H1 (cell line): ENCODE measurements around the gene KIAA0319L. TPM values are rescaled to one million over a fixed set of nuclear protein-coding genes. Genes with fewer than 3 reads are reported as not detected.

Source experiments
- CTCF ChIA-PET: fragments of 300-600 bp; sonication (Branson Sonifier 250); formaldehyde crosslinking; loops from one replicate; lab custom pipeline; 2021; ENCODE audit not compliant: partially characterized antibody; lab: Charles Lee
- POLR2A ChIA-PET: fragments of 300-600 bp; sonication (Branson Sonifier 250); formaldehyde crosslinking; loops from one replicate; lab custom pipeline; 2021; ENCODE audit warnings: inconsistent platforms; ENCODE audit not compliant: partially characterized antibody; lab: Charles Lee
- DNase-seq, 2 experiments: peaks; one replicate each; pipeline versions ENCODE4 v3.0.0 to v3.0.0-alpha.2; 2010 to 2022; ENCODE audit warnings: low spot score in 2 of 2, low read depth in 1 of 2, mixed read lengths in 1 of 2
- FAIRE-seq: peaks from 2 replicates; lab custom pipeline; 2011; peaks lifted over from hg19 to GRCh38; lab: Jason Lieb, UNC
- H2AFZ ChIP-seq: 2 replicates; pipeline ENCODE4 v1.8.1; 2012; ENCODE audit warnings: low read length, inconsistent platforms
- H2AK5ac ChIP-seq: 2 replicates; pipeline ENCODE4 v1.6.1; 2013; ENCODE audit warnings: low read depth, low read length
- H2BK120ac ChIP-seq: replicated peaks from 2 replicates; pipeline ENCODE3; 2013; ENCODE audit warnings: low read depth, low read length, inconsistent platforms
- H2BK12ac ChIP-seq: 2 replicates; pipeline ENCODE4 v1.6.1; 2013; ENCODE audit warnings: low read depth, low read length
- H2BK15ac ChIP-seq: 2 replicates; pipeline ENCODE4 v1.6.1; 2013; ENCODE audit warnings: low read length
- H2BK20ac ChIP-seq: 2 replicates; pipeline ENCODE4 v1.6.1; 2013; ENCODE audit warnings: low read length
- H2BK5ac ChIP-seq: 2 replicates; pipeline ENCODE4 v1.6.1; 2013; ENCODE audit warnings: low read depth, low read length
- H3K14ac ChIP-seq: 2 replicates; pipeline ENCODE4 v1.6.1; 2013; ENCODE audit warnings: inconsistent platforms; ENCODE audit not compliant: insufficient read length
- H3K18ac ChIP-seq: 2 replicates; pipeline ENCODE4 v1.6.1; 2013; ENCODE audit warnings: low read length; ENCODE audit errors: extremely low read depth
- H3K23ac ChIP-seq: 2 replicates; pipeline ENCODE4 v1.6.1; 2013; ENCODE audit warnings: inconsistent platforms; ENCODE audit not compliant: insufficient read length
- H3K23me2 ChIP-seq: 2 replicates; pipeline ENCODE4 v1.6.1; 2013; ENCODE audit warnings: low read depth, low read length
- H3K27ac ChIP-seq: 2 replicates; pipeline ENCODE4 v1.6.1; 2011; ENCODE audit warnings: low read depth, low read length, inconsistent platforms
- H3K27me3 ChIP-seq, 4 experiments: replicated peaks in 1 of 4; 1 replicate in 1 of 4; 2 replicates in 3 of 4; pipeline versions ENCODE4 v1.6.1 to v1.8.1; 2011 to 2013; ENCODE audit warnings: low read length in 3 of 4, mild to moderate bottlenecking in 3 of 4, inconsistent platforms in 2 of 4, mixed read lengths in 2 of 4, moderate library complexity in 1 of 4; ENCODE audit not compliant: control insufficient read depth in 3 of 4, insufficient read depth in 3 of 4; ENCODE audit errors: extremely low read depth in 1 of 4
- H3K36me3 ChIP-seq, 4 experiments: 2 replicates each; pipeline versions ENCODE4 v1.6.1 to v1.8.1; 2011 to 2013; ENCODE audit warnings: mild to moderate bottlenecking in 4 of 4, low read length in 3 of 4, moderate library complexity in 2 of 4, control low read depth in 1 of 4, inconsistent platforms in 1 of 4; ENCODE audit not compliant: insufficient read depth in 4 of 4, control insufficient read depth in 2 of 4
- H3K4ac ChIP-seq: replicated peaks from 2 replicates; pipeline ENCODE3; 2013; ENCODE audit warnings: low read length, low read depth, mixed read lengths, inconsistent platforms; ENCODE audit not compliant: insufficient read length
- H3K4me1 ChIP-seq, 4 experiments: replicated peaks in 1 of 4; 1 replicate in 1 of 4; 2 replicates in 3 of 4; pipeline versions ENCODE4 v1.6.1 to v1.8.1; 2011 to 2013; ENCODE audit warnings: low read length in 3 of 4, inconsistent platforms in 2 of 4, mixed read lengths in 1 of 4; ENCODE audit not compliant: insufficient read depth in 4 of 4, control insufficient read depth in 3 of 4
- H3K4me2 ChIP-seq, 2 experiments: 2 replicates each; pipeline versions ENCODE4 v1.6.1 to v1.8.1; 2011 to 2013; ENCODE audit warnings: low read depth in 2 of 2, low read length in 2 of 2, control low read depth in 1 of 2, inconsistent platforms in 1 of 2, mild to moderate bottlenecking in 1 of 2; ENCODE audit not compliant: insufficient read depth in 1 of 2
- H3K4me3 ChIP-seq, 4 experiments: fragments of 200-600, 300-600 bp in 1 of 4; sonication (generic), shearing (Covaris generic), sonication (Bioruptor Twin) in 1 of 4; 2 replicates each; pipeline versions ENCODE4 v1.5.1 to v1.8.1; 2011 to 2016; ENCODE audit warnings: low read length in 4 of 4, low read depth in 3 of 4, control low read depth in 2 of 4, inconsistent platforms in 2 of 4, mild to moderate bottlenecking in 2 of 4, mixed read lengths in 1 of 4, moderate library complexity in 1 of 4; ENCODE audit not compliant: insufficient read depth in 2 of 4; ENCODE audit errors: extremely low read depth in 1 of 4
- H3K56ac ChIP-seq: replicated peaks from 2 replicates; pipeline ENCODE3; 2013; ENCODE audit warnings: low read depth, mild to moderate bottlenecking, mixed read lengths, low read length, inconsistent platforms; ENCODE audit not compliant: insufficient read length
- H3K79me1 ChIP-seq: 2 replicates; pipeline ENCODE4 v1.6.1; 2013; ENCODE audit warnings: low read depth, low read length, control low read depth
- H3K79me2 ChIP-seq, 2 experiments: 2 replicates each; pipeline versions ENCODE4 v1.6.1 to v1.8.1; 2012 to 2013; ENCODE audit warnings: low read length in 2 of 2, mild to moderate bottlenecking in 2 of 2, inconsistent platforms in 1 of 2; ENCODE audit not compliant: insufficient read depth in 2 of 2, control insufficient read depth in 1 of 2
- H3K9ac ChIP-seq, 4 experiments: replicated peaks in 1 of 4; 1 replicate in 1 of 4; 2 replicates in 3 of 4; pipeline versions ENCODE4 v1.6.1 to v1.8.1; 2011 to 2013; ENCODE audit warnings: low read depth in 3 of 4, low read length in 3 of 4, control low read depth in 2 of 4, mild to moderate bottlenecking in 2 of 4, moderate library complexity in 2 of 4, inconsistent platforms in 1 of 4; ENCODE audit errors: extremely low read depth in 1 of 4
- H3K9me3 ChIP-seq, 2 experiments: 2 replicates each; pipeline versions ENCODE4 v1.6.1 to v1.8.1; 2012 to 2013; ENCODE audit warnings: mild to moderate bottlenecking in 2 of 2, moderate library complexity in 2 of 2, control low read depth in 1 of 2, inconsistent platforms in 1 of 2, low read depth in 1 of 2, low read length in 1 of 2, mixed read lengths in 1 of 2; ENCODE audit not compliant: insufficient read depth in 2 of 2
- H4K20me1 ChIP-seq, 2 experiments: replicated peaks in 1 of 2; 2 replicates each; pipeline versions ENCODE3 to v1.8.1; 2011 to 2013; ENCODE audit warnings: inconsistent platforms in 2 of 2, low read length in 2 of 2, mild to moderate bottlenecking in 1 of 2; ENCODE audit not compliant: insufficient read depth in 2 of 2, control insufficient read depth in 1 of 2
- H4K5ac ChIP-seq: 2 replicates; pipeline ENCODE4 v1.6.1; 2013; ENCODE audit warnings: low read length, low read depth, mixed read lengths, inconsistent platforms; ENCODE audit not compliant: insufficient read length
- H4K8ac ChIP-seq: 2 replicates; pipeline ENCODE4 v1.8.0; 2013; ENCODE audit warnings: mild to moderate bottlenecking, moderate library complexity, low read length, inconsistent platforms; ENCODE audit not compliant: insufficient read depth; ENCODE audit errors: extremely low read depth
- H4K91ac ChIP-seq: replicated peaks from 2 replicates; pipeline ENCODE3; 2013; ENCODE audit warnings: low read length, mixed read lengths, inconsistent platforms; ENCODE audit not compliant: insufficient read length
- BRCA1 ChIP-seq: IDR thresholded peaks from 2 replicates; pipeline ENCODE4 v1.6.1; 2012; ENCODE audit warnings: low read depth, low read length, improper control_type of control experiment
- CBX8 ChIP-seq: fragments of 300-800, 300-1000 bp; sonication (generic); IDR thresholded peaks from 2 replicates; pipeline ENCODE4 v1.7.1; 2016; ENCODE audit warnings: low read depth, low read length, borderline replicate concordance
- CEBPB ChIP-seq: IDR thresholded peaks from 2 replicates; pipeline ENCODE4 v1.6.1; 2012; ENCODE audit warnings: low read depth, low read length
- CHD1 ChIP-seq: IDR thresholded peaks from 2 replicates; pipeline ENCODE4 v1.6.1; 2012; ENCODE audit warnings: low read depth, low read length, improper control_type of control experiment
- EP300 ChIP-seq, 2 experiments: IDR thresholded peaks; 1 replicate in 1 of 2; 2 replicates in 1 of 2; pipeline ENCODE4 v1.6.1; 2011 to 2012; ENCODE audit warnings: low read depth in 2 of 2, low read length in 2 of 2, mild to moderate bottlenecking in 2 of 2, borderline replicate concordance in 1 of 2, inconsistent platforms in 1 of 2, moderate library complexity in 1 of 2
- EZH2 ChIP-seq: fragments of 200-600 bp; sonication (generic); IDR thresholded peaks from 2 replicates; pipeline ENCODE4 v1.7.1; 2012; ENCODE audit warnings: low read depth, mild to moderate bottlenecking, moderate library complexity, low read length, inconsistent platforms; ENCODE audit not compliant: severe bottlenecking
- KDM1A ChIP-seq: fragments of 200-600, 300-600 bp; sonication (generic); IDR thresholded peaks from 2 replicates; pipeline ENCODE4 v1.7.1; 2016; ENCODE audit warnings: mild to moderate bottlenecking, low read length, borderline replicate concordance
- NRF1 ChIP-seq: IDR thresholded peaks from 2 replicates; pipeline ENCODE4 v1.6.1; 2011; ENCODE audit warnings: mild to moderate bottlenecking, low read depth, low read length, improper control_type of control experiment
- POLR2AphosphoS5 ChIP-seq: IDR thresholded peaks from 2 replicates; pipeline ENCODE4 v1.6.1; 2011; ENCODE audit warnings: low read depth, low read length
- RAD21 ChIP-seq, 2 experiments: IDR thresholded peaks in 1 of 2; conservative IDR thresholded peaks in 1 of 2; 2 replicates each; pipeline ENCODE4 v1.6.1; 2011; ENCODE audit warnings: low read depth in 2 of 2, low read length in 2 of 2, improper control_type of control experiment in 1 of 2, inconsistent platforms in 1 of 2, mild to moderate bottlenecking in 1 of 2, moderate library complexity in 1 of 2
- SIRT6 ChIP-seq: IDR thresholded peaks from one replicate; pipeline ENCODE4 v1.7.1; 2012; ENCODE audit warnings: low read length, inconsistent platforms
- TAF7 ChIP-seq: optimal IDR thresholded peaks from 2 replicates; pipeline ENCODE3; 2011; ENCODE audit warnings: low read depth, mild to moderate bottlenecking, inconsistent platforms, low read length, moderate library complexity, borderline replicate concordance
- TBP ChIP-seq: IDR thresholded peaks from 2 replicates; pipeline ENCODE4 v1.6.1; 2011; ENCODE audit warnings: low read depth, low read length, improper control_type of control experiment
- WGBS, 2 experiments: shearing (Covaris generic) in 1 of 2; methylation state at CpG; one replicate each; pipeline versions ENCODE4 v1.1.6 to v1.1.7; 2013 to 2015; ENCODE audit warnings: low lambda C conversion rate in 2 of 2, mixed read lengths in 2 of 2, inconsistent platforms in 1 of 2, low coverage in 1 of 2, missing lambda C conversion rate in 1 of 2; ENCODE audit not compliant: insufficient replicate concordance in 2 of 2, insufficient coverage in 1 of 2, insufficient read length in 1 of 2; ENCODE audit errors: extremely low coverage in 1 of 2, missing lambda C conversion rate in 1 of 2; 5-methylcytosine and 5-hydroxymethylcytosine counted together
- polyA plus RNA-seq, 7 experiments: library from polyadenylated mRNA; depleted of rRNA in 3 of 7; stranded (reverse) in 5 of 7; unstranded in 2 of 7; fragments of >200 nt in 5 of 7; fragments of 200-250 nt in 2 of 7; gene quantifications; 1 replicate in 5 of 7; 2 replicates in 1 of 7; 4 replicates in 1 of 7; pipeline versions ENCODE4 v1.2.1 to v1.2.3, GENCODE V29; 2011 to 2013; ENCODE audit warnings: missing spikeins in 2 of 7, mixed read lengths in 2 of 7
- total RNA-seq: library from RNA; stranded (reverse); fragmentation: NEBNext Ultra II Directional; extraction: Animal tissue kit (Norgen Biotek cat#: 25700); gene quantifications from 2 replicates; pipeline ENCODE4 v1.2.1, GENCODE V29; 2021

Gene KIAA0319L
- total and polyA plus RNA-seq, 2 of the 8 experiments (the other 6 are each of a cell fraction or from before 2014, with no cell fraction given) = 40.1 to 55.7 TPM

- H3K56ac ChIP-seq = no peak overlapping the region
- H3K27me3 ChIP-seq = no peaks in the 10 kb centered on the region
- no peak overlapping the region for H4K8ac ChIP-seq
- H2AFZ ChIP-seq = no peak overlapping the region
- H4K20me1 ChIP-seq = peaks cover 0 to 4% of the 10 kb centered on the region in 2 experiments
- 92% methylated on average over 3 of the region's 3 CpGs; no CpG with 5 or more reads in 1 of the 2 experiments for WGBS, 2 experiments
- no peak overlapping the region for H3K4me2 ChIP-seq
- no peak overlapping the region for H2BK120ac ChIP-seq
- H3K23me2 ChIP-seq = no peaks in the 10 kb centered on the region
- no peak overlapping the region for H4K91ac ChIP-seq
- H2BK12ac ChIP-seq = no peak overlapping the region
- no peak overlapping the region for H3K4ac ChIP-seq
- H3K9ac ChIP-seq = no peak overlapping the region
- FAIRE-seq = no peak
- 0 out of 4 replicates have a peak, but pooled peaks cover 0 to under 1% of the 10 kb centered on the region in 2 experiments for H3K79me2 ChIP-seq
- no peak overlapping the region for H2AK5ac ChIP-seq
- H3K27ac ChIP-seq = no peak overlapping the region
- H2BK20ac ChIP-seq = no peak overlapping the region
- H3K23ac ChIP-seq = no peak overlapping the region
- H3K9me3 ChIP-seq = no peaks in the 10 kb centered on the region
- no peak overlapping the region for H3K4me3 ChIP-seq
- no peaks in the 10 kb centered on the region for H3K4me1 ChIP-seq
- H3K14ac ChIP-seq = no peak overlapping the region
- no peak overlapping the region for H3K18ac ChIP-seq
- POLR2A ChIA-PET = interaction anchor here (1.0 to 3.0 kb wide), 4 partner anchors 10 to 169 kb away, joined by 3 to 10 read pairs (median 4); partner anchors contain the start of gene CLSPN
- no peak overlapping the region for H2BK15ac ChIP-seq
- no peak overlapping the region for H4K5ac ChIP-seq
- H3K36me3 ChIP-seq = peaks cover 0 to 37% (median 21%) of the 10 kb centered on the region in 4 experiments; a peak in 4 of 8 replicates
- CTCF ChIA-PET = interaction anchor here (0.7 to 7.8 kb wide), 3 partner anchors 32 to 126 kb away, joined by 3 to 38 read pairs (median 4); no protein-coding TSS in a partner anchor
- H3K79me1 ChIP-seq = no peaks in the 10 kb centered on the region
- DNase-seq = no peak
- no peak overlapping the region for H2BK5ac ChIP-seq
- TF ChIP-seq SIRT6 = no peak
- no peak for TF ChIP-seq NRF1
- TF ChIP-seq BRCA1 = no peak
- TF ChIP-seq TAF7 = no peak
- TF ChIP-seq POLR2AphosphoS5 = no peak
- TF ChIP-seq EZH2 = no peak
- no peak for TF ChIP-seq CHD1
- TF ChIP-seq KDM1A = no peak
- no peak for TF ChIP-seq CEBPB
- no peak for TF ChIP-seq RAD21 (IDR thresholded peaks at IDR 0.05 in 1 of 2, conservative IDR thresholded peaks at IDR 0.05 in 1 of 2; ENCODE audit: low read depth in 2 of 2, low read length in 2 of 2)
- no peak for TF ChIP-seq TBP
- TF ChIP-seq CBX8 = no peak
- no peak for TF ChIP-seq EP300 (IDR thresholded peaks at IDR 0.05; ENCODE audit: borderline replicate concordance in 1 of 2, low read depth in 2 of 2, low read length in 2 of 2)
These were observed 43.4 kb upstream of the KIAA0319L start for GRCh38 chr1:35600593-35600992.
